Lower lobe of right lung (tissue), 2 donors: ENCODE measurements around the gene RPTOR. TPM values are rescaled to one million over a fixed set of nuclear protein-coding genes. Genes with fewer than 3 reads are reported as not detected.

Experiments used
- ATAC-seq, 2 donors: fragments of 200-7000 bp; cut with Tn5 transposase; one replicate each; pipeline ENCODE4 v1.9.1; 2020 to 2022; ENCODE audit warnings: mild to moderate bottlenecking in 2 of 2, moderate library complexity in 2 of 2
- DNase-seq: peaks from one replicate; pipeline ENCODE4 v3.0.0-alpha.2; 2020
- H3K27ac ChIP-seq: fragments of 200-600 bp; one replicate; pipeline ENCODE4 v1.8.0; 2022
- H3K27me3 ChIP-seq: fragments of 200-600 bp; one replicate; pipeline ENCODE4 v1.8.0; 2022; ENCODE audit warnings: low read depth
- H3K36me3 ChIP-seq: fragments of 200-600 bp; one replicate; pipeline ENCODE4 v1.8.0; 2022; ENCODE audit warnings: mild to moderate bottlenecking
- H3K4me1 ChIP-seq: fragments of 200-600 bp; one replicate; pipeline ENCODE4 v1.8.0; 2022
- H3K4me3 ChIP-seq: fragments of 200-600 bp; one replicate; pipeline ENCODE4 v1.8.0; 2022; ENCODE audit warnings: mild to moderate bottlenecking
- H3K9me3 ChIP-seq: fragments of 200-600 bp; one replicate; pipeline ENCODE4 v1.8.0; 2022
- intact Hi-C: fragments of 100-400 bp; cut with DNase I; formaldehyde crosslinking; loops from one replicate; pipeline ENCODE4 v1.11.0; 2022
- total RNA-seq: library from RNA; stranded (reverse); fragmentation: NEBNext Ultra II Directional; extraction: Animal tissue kit (Norgen Biotek cat#: 25700); gene quantifications from one replicate; pipeline ENCODE4 v1.2.1, GENCODE V29; 2021
- TF ChIP-seq, protein P1 (sequence below): fragments of 200-600 bp; IDR thresholded peaks from one replicate; pipeline ENCODE4 v1.8.0; 2022; ENCODE audit warnings: antibody characterized with exemption, mild to moderate bottlenecking
- donor health status: DM: no; HTN: yes; CAD: no; lungs with severe emphysema.

RPTOR gene
- total RNA-seq, 1 donor from 2014 or later = 34.0 TPM

DNA sequence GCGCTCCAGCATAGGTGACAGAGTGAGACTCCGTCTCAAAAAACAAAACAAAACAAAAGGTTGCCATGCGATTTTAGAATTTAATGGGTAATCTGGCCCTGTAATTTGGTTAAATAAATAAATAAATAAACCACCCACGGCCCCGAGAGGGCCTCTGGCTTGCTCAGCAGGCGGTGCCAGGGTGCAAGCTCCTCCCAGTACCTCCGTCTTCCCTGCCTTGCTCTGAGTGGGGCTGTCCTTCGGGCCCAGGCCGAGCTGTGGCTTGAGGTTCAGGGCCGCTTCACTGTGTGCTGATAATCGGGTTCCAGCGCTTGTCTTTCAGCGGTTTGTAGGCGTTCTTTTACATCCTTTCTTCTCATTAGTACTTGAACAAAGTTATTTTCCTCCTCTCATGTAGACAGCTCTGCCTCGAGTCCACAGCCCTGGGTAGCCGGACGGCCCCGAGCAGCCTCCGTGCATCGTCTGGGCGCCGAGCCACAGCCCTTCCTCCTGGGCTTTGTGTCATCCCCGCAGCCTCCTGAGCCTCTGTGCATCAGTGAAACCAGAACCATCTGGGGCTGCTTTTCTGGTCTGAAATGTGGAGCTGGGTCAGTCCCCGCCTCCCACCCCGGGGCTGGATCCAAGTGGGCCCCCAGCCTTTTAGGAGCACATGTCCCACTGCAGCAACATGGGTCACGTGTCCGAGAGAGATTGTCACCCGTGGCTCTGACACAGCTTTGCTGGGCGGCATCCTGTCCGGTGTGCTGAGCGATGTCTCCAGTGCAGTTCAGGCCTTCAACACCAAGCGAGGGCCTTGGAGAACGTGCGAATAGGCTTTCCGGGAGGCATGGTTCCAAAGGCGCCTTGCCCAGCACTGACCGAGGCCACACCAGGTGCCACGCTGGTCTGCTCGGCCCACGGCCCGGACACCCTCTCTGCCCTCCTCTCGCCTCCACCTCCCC is 289.6 kb downstream of the RPTOR start:
- peak overlapping the region; percentile 78 for H3K27ac ChIP-seq
- ATAC-seq (peak in 1 of 2 donors; percentile 11), DNase-seq (peak; percentile 47)
- no peaks in the 10 kb centered on the region for H3K27me3 ChIP-seq
- TF ChIP-seq, protein P1, sequence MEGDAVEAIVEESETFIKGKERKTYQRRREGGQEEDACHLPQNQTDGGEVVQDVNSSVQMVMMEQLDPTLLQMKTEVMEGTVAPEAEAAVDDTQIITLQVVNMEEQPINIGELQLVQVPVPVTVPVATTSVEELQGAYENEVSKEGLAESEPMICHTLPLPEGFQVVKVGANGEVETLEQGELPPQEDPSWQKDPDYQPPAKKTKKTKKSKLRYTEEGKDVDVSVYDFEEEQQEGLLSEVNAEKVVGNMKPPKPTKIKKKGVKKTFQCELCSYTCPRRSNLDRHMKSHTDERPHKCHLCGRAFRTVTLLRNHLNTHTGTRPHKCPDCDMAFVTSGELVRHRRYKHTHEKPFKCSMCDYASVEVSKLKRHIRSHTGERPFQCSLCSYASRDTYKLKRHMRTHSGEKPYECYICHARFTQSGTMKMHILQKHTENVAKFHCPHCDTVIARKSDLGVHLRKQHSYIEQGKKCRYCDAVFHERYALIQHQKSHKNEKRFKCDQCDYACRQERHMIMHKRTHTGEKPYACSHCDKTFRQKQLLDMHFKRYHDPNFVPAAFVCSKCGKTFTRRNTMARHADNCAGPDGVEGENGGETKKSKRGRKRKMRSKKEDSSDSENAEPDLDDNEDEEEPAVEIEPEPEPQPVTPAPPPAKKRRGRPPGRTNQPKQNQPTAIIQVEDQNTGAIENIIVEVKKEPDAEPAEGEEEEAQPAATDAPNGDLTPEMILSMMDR = no peak
- peaks cover 7% of the 10 kb centered on the region for H3K36me3 ChIP-seq
- intact Hi-C loops = no loop called here
- H3K4me1 ChIP-seq = peaks cover 21% of the 10 kb centered on the region
- H3K4me3 ChIP-seq = peak overlapping the region; percentile 52
- no peaks in the 10 kb centered on the region for H3K9me3 ChIP-seq

DNA sequence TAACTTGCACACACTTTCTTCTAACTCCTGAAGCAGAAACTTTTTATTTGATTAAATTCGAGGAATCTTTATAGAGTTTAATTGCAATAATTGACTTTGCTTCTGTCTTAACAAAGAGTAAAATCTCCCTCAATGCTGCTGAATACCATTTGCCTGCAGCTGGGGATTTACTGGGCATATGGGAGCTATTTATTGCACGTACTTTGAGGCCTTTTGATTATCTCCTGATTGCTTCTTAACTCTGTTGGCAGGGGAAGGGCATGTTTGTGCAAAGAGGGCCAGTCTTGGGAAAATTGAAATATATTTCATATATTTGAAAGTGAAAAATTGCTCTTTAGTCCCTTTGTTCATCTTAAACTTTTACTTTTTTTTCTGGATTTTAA is 290.2 kb downstream of the RPTOR start:
- H3K4me3 ChIP-seq = no peak overlapping the region
- no peak overlapping the region for H3K27ac ChIP-seq
- H3K4me1 ChIP-seq = peaks cover 21% of the 10 kb centered on the region
- H3K9me3 ChIP-seq = no peaks in the 10 kb centered on the region
- TF ChIP-seq, protein P1 = no peak
- no peaks in the 10 kb centered on the region for H3K27me3 ChIP-seq
- ATAC-seq = no peak
- no peak for DNase-seq
- intact Hi-C loops = no loop called here
- H3K36me3 ChIP-seq = peaks cover 13% of the 10 kb centered on the region

DNA sequence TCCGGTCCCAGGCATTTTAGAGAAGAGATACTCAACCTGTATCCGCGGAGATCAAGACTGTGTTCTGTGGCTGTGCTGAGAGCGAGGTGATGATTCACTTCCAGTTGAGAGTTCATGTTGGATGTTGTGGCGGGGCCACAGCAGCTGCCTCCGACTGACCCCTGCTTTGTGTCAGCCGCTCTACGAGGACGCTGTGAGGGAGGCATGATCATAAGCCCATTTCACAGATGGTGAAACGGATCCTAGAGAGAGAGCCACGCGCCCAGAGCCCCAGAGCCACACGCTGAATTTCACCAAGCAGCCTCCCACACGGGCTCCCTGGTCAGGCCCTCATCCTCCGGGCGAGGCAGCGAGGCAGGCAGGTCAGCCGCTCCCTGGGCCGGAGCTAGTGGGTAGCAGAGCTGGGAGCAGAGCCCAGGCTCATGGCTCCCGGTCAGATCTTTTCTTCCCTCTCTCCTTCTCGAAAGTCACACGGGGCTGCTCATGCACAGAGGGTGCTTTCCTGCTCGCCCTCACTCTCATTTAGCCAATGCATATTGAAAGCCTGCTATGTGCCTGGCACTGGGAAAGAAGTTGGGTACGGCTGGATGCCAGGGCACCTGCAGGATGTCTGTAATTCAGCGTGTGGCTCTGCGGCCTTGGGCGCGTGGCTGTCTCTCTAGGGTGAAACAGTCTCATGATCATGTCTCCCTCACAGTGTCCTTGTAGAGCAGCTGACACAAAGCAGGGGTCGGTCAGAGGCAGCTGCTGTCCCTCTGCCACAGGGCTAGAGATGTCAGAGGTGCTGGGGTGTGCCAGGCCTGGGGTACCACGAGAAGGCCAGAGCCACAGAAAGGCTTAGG is 291.4 kb downstream of the RPTOR start:
- ATAC-seq (no peak), DNase-seq (peak; percentile 37)

DNA sequence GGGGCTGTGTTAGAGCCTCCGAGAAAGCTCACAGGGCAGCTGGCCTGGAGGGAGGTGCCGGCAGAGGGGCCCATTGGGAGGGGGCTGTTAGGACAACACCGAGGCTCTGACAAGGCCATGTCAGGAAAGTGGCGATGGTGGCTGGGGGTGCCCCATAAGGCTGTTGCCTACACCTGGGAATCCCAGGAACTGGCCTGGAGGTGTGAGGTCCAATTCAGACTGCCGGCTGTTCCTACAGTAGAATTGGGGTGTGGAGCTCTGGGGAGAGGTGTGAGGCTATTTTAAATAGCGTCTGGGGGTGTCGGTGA is 292.0 kb downstream of the RPTOR start:
- peaks cover 21% of the 10 kb centered on the region for H3K4me1 ChIP-seq
- ATAC-seq (no peak), DNase-seq (no peak)
- no peak overlapping the region for H3K4me3 ChIP-seq
- H3K27me3 ChIP-seq = no peaks in the 10 kb centered on the region
- TF ChIP-seq, protein P1 = no peak
- no peaks in the 10 kb centered on the region for H3K9me3 ChIP-seq
- peaks cover 14% of the 10 kb centered on the region for H3K36me3 ChIP-seq
- intact Hi-C loops = no loop called here
- H3K27ac ChIP-seq = no peak overlapping the region

More for the DNA sequence above, 291.4 kb downstream of the RPTOR start:
- TF ChIP-seq, protein P1 = no peak
- peaks cover 14% of the 10 kb centered on the region for H3K36me3 ChIP-seq
- H3K9me3 ChIP-seq = no peaks in the 10 kb centered on the region
- intact Hi-C loops = no loop called here
- H3K27ac ChIP-seq = no peak overlapping the region
- peaks cover 21% of the 10 kb centered on the region for H3K4me1 ChIP-seq
- no peak overlapping the region for H3K4me3 ChIP-seq
- no peaks in the 10 kb centered on the region for H3K27me3 ChIP-seq

DNA sequence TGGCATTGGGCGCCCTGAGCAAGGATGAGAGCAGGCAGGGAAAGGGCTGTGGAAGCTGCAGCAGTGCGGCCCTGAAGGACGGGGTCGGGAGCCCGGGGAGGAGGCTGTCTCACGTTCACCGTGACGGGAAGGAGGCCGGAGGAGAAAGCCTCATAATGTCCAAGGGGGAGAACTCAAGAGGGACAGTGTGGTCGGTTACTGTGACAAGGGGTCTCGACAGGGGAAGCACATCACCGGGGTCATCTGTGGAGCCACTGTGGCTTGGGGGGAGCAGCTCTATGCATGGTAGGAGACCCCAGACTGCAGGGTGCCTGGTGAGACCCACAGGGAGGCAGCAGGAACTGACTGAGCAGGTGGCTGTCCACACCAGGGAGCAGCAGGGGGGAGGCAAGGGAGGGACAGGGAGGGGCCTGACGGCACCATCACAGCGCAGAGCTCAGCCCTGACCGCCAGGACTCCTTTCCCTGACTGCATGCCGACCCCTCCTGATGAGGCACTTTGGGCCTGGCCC is 292.4 kb downstream of the RPTOR start:
- Histone ChIP-seq H3K27ac (no peak overlapping the region), H3K9me3 (no peaks in the 10 kb centered on the region), H3K4me3 (no peak overlapping the region), H3K27me3 (no peaks in the 10 kb centered on the region), H3K36me3 (peaks cover 14% of the 10 kb centered on the region), H3K4me1 (peaks cover 21% of the 10 kb centered on the region)
- intact Hi-C loops = no loop called here
- TF ChIP-seq, protein P1 = no peak
- ATAC-seq = no peak
- peak; percentile 38 for DNase-seq
